GM18517 (cell line): ENCODE results near the gene DKK3.
"Not testable (repeated sequence)": the region's sequence is repeated elsewhere in the genome, so short reads cannot be mapped to it uniquely, and the experiment has no call there.

Experiments used
- ATAC-seq: cut with Tn5 transposase; IDR thresholded peaks from one replicate; pipeline ENCODE4 v1.9.1; 2021; ENCODE audit warnings: mild to moderate bottlenecking, moderate library complexity; ENCODE audit not compliant: unreplicated experiment

The DKK3 gene

GRCh38 chr11:12007769-12008737, at the start of gene DKK3:
Gene DKK3, minus strand, starts transcription at chr11:12008626. Its CDS starts 44 bp downstream, at chr11:12008582.
- no peak for ATAC-seq

GRCh38 chr11:12057299-12057980, 49.0 kb upstream of the DKK3 start:
- ATAC-seq: no peak

GRCh38 chr11:12056119-12056518, 47.7 kb upstream of the DKK3 start:
- ATAC-seq: no peak

- ATAC-seq: no peak
Measured at GRCh38 chr11:12053606-12054361, 45.4 kb upstream of the DKK3 start.

DNA sequence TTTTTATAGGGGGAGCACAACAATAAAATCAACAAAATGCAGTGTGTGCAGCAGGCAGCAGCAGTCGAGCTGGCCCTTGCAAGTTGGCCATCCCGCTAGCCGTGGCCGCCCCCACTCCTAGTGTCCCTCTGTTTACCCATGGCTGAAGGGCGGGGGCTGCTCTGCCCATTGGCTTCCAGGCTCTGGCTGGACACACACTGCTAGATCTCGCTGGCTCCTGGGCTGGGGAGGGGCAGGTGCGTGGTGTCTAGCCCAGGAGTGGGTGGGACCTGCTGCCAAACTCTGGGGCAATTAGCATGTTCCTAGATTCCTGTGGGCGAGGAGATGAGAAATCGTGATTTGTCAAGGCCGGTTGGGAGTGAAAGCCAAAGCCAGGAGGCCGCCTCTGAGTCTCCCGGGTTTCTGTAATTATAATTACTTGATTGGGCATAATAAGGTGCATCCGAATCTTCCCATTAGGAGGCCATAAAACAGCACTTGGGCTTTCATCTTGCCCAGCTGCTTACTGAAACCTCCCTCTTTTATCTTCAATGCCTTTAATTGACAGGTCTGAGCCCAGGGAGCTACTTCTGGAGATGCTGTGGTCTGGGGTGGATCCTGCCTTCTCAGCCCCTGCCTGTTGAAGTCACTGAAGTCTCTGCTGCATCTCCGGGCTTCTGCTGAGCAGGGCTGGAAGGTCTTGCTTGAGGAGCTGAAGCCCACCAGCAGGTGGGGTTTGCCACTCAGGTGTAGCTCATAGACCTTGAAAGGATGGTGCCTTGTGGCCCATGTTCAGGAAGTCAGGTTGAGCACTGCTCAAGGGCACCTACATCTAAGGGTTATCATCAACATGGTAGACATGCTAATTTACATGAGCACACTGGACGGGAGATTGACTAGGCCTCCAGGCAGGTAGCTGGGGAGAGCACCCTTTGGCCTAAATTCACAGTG, 44.5 kb upstream of the DKK3 start:
- ATAC-seq: no peak

GRCh38 chr11:12051287-12051662, 42.8 kb upstream of the DKK3 start:
- no peak for ATAC-seq

DNA sequence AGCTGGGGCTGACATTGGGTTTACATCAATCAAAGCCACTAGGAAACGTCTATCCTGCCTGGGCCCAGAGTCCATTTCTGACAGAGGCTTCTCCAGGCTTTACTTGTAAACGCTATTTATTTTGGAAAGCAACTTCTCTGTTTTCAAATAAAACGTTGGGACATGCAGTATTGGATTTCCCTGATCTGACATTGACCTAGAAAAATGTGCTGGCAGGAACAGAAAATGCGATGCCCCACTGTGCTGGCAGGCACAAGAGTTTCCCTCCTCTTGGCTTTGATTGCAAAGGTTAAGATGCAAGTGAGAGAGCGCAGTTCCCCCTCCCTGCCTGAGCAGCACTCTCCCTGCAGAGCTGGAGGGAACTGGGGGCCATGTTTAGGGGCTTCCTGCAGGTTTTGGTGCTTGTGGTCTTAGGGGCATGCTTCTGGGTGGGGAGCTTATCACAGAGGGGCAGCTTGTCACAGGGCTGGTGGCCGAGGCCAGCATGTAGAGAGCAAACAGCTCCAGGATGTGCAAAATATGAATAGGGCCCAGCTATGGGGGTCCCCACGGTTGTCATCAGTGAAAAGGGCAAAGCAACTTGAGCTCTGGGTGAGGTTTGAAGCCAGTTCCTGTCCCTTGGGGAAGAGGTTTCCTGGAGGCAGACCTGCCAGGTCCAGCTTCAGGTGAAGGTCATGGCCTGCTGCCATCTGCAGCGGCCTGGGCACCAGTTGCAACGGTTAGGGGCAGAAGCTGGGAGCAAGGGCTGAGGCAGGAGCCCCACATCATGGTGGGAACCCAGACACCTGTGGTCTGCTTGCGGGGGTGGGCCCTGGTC, 42.3 kb upstream of the DKK3 start:
- ATAC-seq: no peak

GRCh38 chr11:12048936-12049790, 40.7 kb upstream of the DKK3 start:
- ATAC-seq: no peak

DNA sequence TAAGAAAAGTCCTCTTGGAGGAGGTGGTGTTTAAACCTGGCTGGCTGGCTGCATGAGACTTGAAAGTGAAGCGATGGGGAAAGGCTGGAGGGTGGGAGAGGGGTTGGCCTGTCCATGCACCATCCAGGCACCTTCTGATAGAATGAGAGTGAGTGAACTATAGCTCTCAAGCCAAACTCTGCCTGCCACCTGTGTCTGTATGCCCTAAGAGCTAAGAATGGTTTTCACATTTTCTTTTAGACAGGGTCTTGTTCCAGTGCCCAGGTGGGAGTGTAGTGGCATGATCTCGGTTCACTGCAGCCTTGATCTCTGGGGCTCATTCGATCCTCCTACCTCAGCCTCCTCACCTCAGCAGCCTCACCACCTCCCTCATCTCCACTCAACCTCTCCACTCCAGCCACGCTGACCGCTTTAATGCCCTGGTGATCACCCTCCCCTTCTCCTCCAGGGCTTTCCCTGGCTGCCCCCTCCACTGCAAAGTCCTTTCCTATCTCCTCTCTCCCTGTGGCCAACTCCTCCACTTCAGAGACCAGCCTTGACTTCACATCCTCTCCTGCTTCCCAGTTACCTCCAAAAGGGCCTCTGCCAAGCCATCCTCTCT, 38.3 kb upstream of the DKK3 start:
- no peak for ATAC-seq

GRCh38 chr11:12045914-12046635, 37.6 kb upstream of the DKK3 start:
- ATAC-seq: no peak

DNA sequence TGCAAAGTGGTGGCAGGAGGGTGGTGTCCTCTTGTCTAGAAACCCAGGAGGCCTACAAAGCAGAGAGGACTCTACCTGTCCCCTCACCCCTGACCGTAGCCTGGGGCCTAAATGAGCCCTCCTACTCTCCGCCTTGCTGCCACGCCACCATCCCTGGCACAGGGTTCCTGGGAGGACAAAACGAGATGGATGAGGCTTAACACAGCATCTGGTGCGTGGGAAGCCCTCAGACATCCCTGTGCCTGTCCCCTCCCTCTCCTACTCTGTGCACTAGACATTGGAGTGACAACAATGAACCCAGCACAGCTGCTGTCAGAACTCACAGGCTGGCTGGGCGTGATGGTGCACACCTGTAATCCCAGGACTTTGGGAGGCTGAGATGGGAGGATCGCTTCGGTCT, 36.4 kb upstream of the DKK3 start:
- no peak for ATAC-seq

GRCh38 chr11:12043959-12044791, 35.7 kb upstream of the DKK3 start:
- peak; percentile 73 for ATAC-seq

GRCh38 chr11:12043221-12043620, 34.8 kb upstream of the DKK3 start:
- no peak for ATAC-seq

DNA sequence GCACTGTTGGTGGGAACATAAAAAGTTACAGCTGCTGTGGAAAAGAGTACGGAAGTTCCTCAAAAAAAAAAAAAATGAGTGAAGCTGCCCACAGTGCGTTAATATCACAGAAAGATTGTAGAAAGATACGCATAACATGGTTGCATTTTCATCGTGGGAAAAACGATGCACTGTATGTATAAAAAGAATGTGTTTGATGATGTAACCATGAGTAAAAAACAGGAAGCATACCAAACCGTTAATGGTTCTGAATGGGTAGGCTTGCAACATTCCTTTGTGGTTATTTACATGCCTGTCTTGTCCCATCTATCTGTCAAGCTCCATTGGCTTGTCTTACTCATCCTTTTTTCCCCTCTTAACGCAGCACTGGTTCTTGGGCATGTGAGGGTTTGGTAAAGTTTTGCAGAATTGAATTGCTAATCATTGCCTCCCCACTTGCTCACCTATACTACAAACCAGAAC, 33.8 kb upstream of the DKK3 start:
- ATAC-seq: no peak

- not testable (repeated sequence) for ATAC-seq
Measured at GRCh38 chr11:12040719-12041118, 32.3 kb upstream of the DKK3 start.

GRCh38 chr11:12032968-12033367, 24.5 kb upstream of the DKK3 start:
- ATAC-seq: no peak
